HG02623 (cell line): ENCODE measurements around the gene TTC4.

Source experiments
- ATAC-seq: cut with Tn5 transposase; IDR thresholded peaks from one replicate; pipeline ENCODE4 v1.9.1; 2021; ENCODE audit warnings: moderate library complexity; ENCODE audit not compliant: unreplicated experiment

Gene TTC4

GRCh38 chr1:54715493-54716298, at the start of gene TTC4:
TTC4 (plus strand) TSS chr1:54715861; CDS start chr1:54715909, 48 bp downstream.
- peak; percentile 95 for ATAC-seq

GRCh38 chr1:54666333-54666732, 49.3 kb upstream of the TTC4 start:
- ATAC-seq, result no peak

GRCh38 chr1:54667797-54668196, 47.9 kb upstream of the TTC4 start:
- ATAC-seq, result no peak

- no peak for ATAC-seq
Measured at GRCh38 chr1:54668567-54668966, 47.1 kb upstream of the TTC4 start.

- no peak for ATAC-seq
Measured at GRCh38 chr1:54671985-54672608, 43.6 kb upstream of the TTC4 start.

GRCh38 chr1:54678776-54679643, 36.7 kb upstream of the TTC4 start:
- no peak for ATAC-seq

GRCh38 chr1:54679706-54680105, 36.0 kb upstream of the TTC4 start:
- no peak for ATAC-seq

GRCh38 chr1:54680387-54680786, 35.3 kb upstream of the TTC4 start:
- no peak for ATAC-seq

- no peak for ATAC-seq
Measured at GRCh38 chr1:54681358-54681757, 34.3 kb upstream of the TTC4 start.

GRCh38 chr1:54683453-54683852, 32.2 kb upstream of the TTC4 start:
- no peak for ATAC-seq

GRCh38 chr1:54685335-54685905, 30.2 kb upstream of the TTC4 start:
- no peak for ATAC-seq

GRCh38 chr1:54686155-54686554, 29.5 kb upstream of the TTC4 start:
- no peak for ATAC-seq

GRCh38 chr1:54694771-54695170, 20.9 kb upstream of the TTC4 start:
- ATAC-seq, result no peak

GRCh38 chr1:54695221-54695620, 20.4 kb upstream of the TTC4 start:
- ATAC-seq, result no peak

- ATAC-seq, result no peak
Measured at GRCh38 chr1:54695764-54696163, 19.9 kb upstream of the TTC4 start.

- ATAC-seq, result no peak
Measured at GRCh38 chr1:54696262-54696661, 19.4 kb upstream of the TTC4 start.

- no peak for ATAC-seq
Measured at GRCh38 chr1:54697896-54698295, 17.8 kb upstream of the TTC4 start.

GRCh38 chr1:54698346-54698745, 17.3 kb upstream of the TTC4 start:
- ATAC-seq, result no peak

GRCh38 chr1:54699936-54700525, 15.6 kb upstream of the TTC4 start:
- no peak for ATAC-seq

- ATAC-seq, result no peak
Measured at GRCh38 chr1:54701066-54701465, 14.6 kb upstream of the TTC4 start.

- ATAC-seq, result no peak
Measured at GRCh38 chr1:54701996-54702395, 13.7 kb upstream of the TTC4 start.
